HG03575 (cell line): ENCODE data around the gene ZNF605.
"Not testable (repeated sequence)": the region's sequence is repeated elsewhere in the genome, so short reads cannot be mapped to it uniquely, and the experiment has no call there.

Experiments
- ATAC-seq: cut with Tn5 transposase; IDR thresholded peaks from one replicate; pipeline ENCODE4 v1.9.1; 2021; ENCODE audit not compliant: unreplicated experiment, insufficient number of reproducible peaks, low FRiP score; ENCODE audit errors: extremely low read depth

The ZNF605 gene

GRCh38 chr12:132950844-132951535, 5.1 kb downstream of the ZNF605 start:
- ATAC-seq, result no peak

GRCh38 chr12:132949936-132950837, 5.9 kb downstream of the ZNF605 start:
- no peak for ATAC-seq

GRCh38 chr12:132948146-132949066, 7.7 kb downstream of the ZNF605 start:
- no peak for ATAC-seq

- no peak for ATAC-seq
Measured at GRCh38 chr12:132946246-132946820, 9.8 kb downstream of the ZNF605 start.

GRCh38 chr12:132945806-132946205, 10.3 kb downstream of the ZNF605 start:
- no peak for ATAC-seq

GRCh38 chr12:132942611-132943010, 13.5 kb downstream of the ZNF605 start:
- ATAC-seq, result no peak

- ATAC-seq, result no peak
Measured at GRCh38 chr12:132941336-132941954, 14.7 kb downstream of the ZNF605 start.

- ATAC-seq, result no peak
Measured at GRCh38 chr12:132940071-132940719, 15.9 kb downstream of the ZNF605 start.

- ATAC-seq, result not testable (repeated sequence)
Measured at GRCh38 chr12:132938807-132939206, 17.3 kb downstream of the ZNF605 start.

GRCh38 chr12:132937476-132937875, 18.6 kb downstream of the ZNF605 start:
- ATAC-seq, result no peak

GRCh38 chr12:132936921-132937320, 19.2 kb downstream of the ZNF605 start:
- ATAC-seq, result not testable (repeated sequence)

- no peak for ATAC-seq
Measured at GRCh38 chr12:132936163-132936562, 19.9 kb downstream of the ZNF605 start.

GRCh38 chr12:132926415-132926833, 29.7 kb downstream of the ZNF605 start:
- ATAC-seq, result no peak

- no peak for ATAC-seq
Measured at GRCh38 chr12:132925597-132926414, 30.3 kb downstream of the ZNF605 start.

GRCh38 chr12:132924356-132924755, 31.8 kb downstream of the ZNF605 start:
- no peak for ATAC-seq

- no peak for ATAC-seq
Measured at GRCh38 chr12:132923356-132923909, 32.7 kb downstream of the ZNF605 start.

- no peak for ATAC-seq
Measured at GRCh38 chr12:132922676-132923075, 33.4 kb downstream of the ZNF605 start.
